HEK293T (cell line): ENCODE results near the gene VPS33A.

Experiments used
- CTCF ChIA-PET: fragments of 350-600 bp; formaldehyde crosslinking; extraction: SDS; loops from one replicate; lab custom pipeline; 2021; ENCODE audit warnings: antibody characterized with exemption, inconsistent platforms; lab: Yijun Ruan, JAX
- POLR2A ChIA-PET: fragments of 350-600 bp; formaldehyde crosslinking; extraction: SDS; loops from one replicate; lab custom pipeline; 2020; ENCODE audit warnings: antibody characterized with exemption, inconsistent platforms; lab: Yijun Ruan, JAX
- DNase-seq: peaks from one replicate; pipeline ENCODE4 v3.0.0; 2012; ENCODE audit warnings: mixed read lengths; ENCODE audit errors: extremely low spot score
- ARNT ChIP-seq: fragments of 450-650 bp; IDR thresholded peaks from 2 replicates; pipeline ENCODE4 v1.6.1; 2017; ENCODE audit warnings: mild to moderate bottlenecking
- BHLHE40 ChIP-seq: fragments of 450-650 bp; IDR thresholded peaks from 2 replicates; pipeline ENCODE4 v1.6.1; 2016; ENCODE audit warnings: mild to moderate bottlenecking, moderate library complexity, borderline replicate concordance
- CTBP1 ChIP-seq: fragments of 450-650 bp; IDR thresholded peaks from 2 replicates; pipeline ENCODE4 v1.6.1; 2016; ENCODE audit warnings: borderline replicate concordance
- ELF4 ChIP-seq: fragments of 450-650 bp; IDR thresholded peaks from 2 replicates; pipeline ENCODE4 v1.6.1; 2017; ENCODE audit warnings: antibody characterized with exemption
- FOXA1 ChIP-seq: fragments of 450-650 bp; IDR thresholded peaks from 2 replicates; pipeline ENCODE4 v1.6.1; 2016; ENCODE audit warnings: mild to moderate bottlenecking
- FOXK2 ChIP-seq: fragments of 450-650 bp; IDR thresholded peaks from 2 replicates; pipeline ENCODE4 v1.6.1; 2016; ENCODE audit warnings: mild to moderate bottlenecking
- FOXM1 ChIP-seq: fragments of 450-650 bp; IDR thresholded peaks from 2 replicates; pipeline ENCODE4 v1.6.1; 2017; ENCODE audit warnings: mild to moderate bottlenecking, borderline replicate concordance
- HDGF ChIP-seq: fragments of 450-650 bp; IDR thresholded peaks from 2 replicates; pipeline ENCODE4 v1.6.1; 2017; ENCODE audit warnings: antibody characterized with exemption, borderline replicate concordance
- L3MBTL2 ChIP-seq: fragments of 450-650 bp; conservative IDR thresholded peaks from 2 replicates; pipeline ENCODE4 v1.6.1; 2016; ENCODE audit warnings: mild to moderate bottlenecking
- LEF1 ChIP-seq: fragments of 450-650 bp; IDR thresholded peaks from 2 replicates; pipeline ENCODE4 v1.6.1; 2017; ENCODE audit warnings: mild to moderate bottlenecking, borderline replicate concordance
- NFRKB ChIP-seq: fragments of 450-650 bp; IDR thresholded peaks from 2 replicates; pipeline ENCODE4 v1.6.1; 2016; ENCODE audit warnings: mild to moderate bottlenecking, moderate library complexity
- PKNOX1 ChIP-seq: fragments of 450-650 bp; IDR thresholded peaks from 2 replicates; pipeline ENCODE4 v1.6.1; 2016
- SP1 ChIP-seq: fragments of 450-650 bp; IDR thresholded peaks from 2 replicates; pipeline ENCODE4 v1.6.1; 2017
- SUZ12 ChIP-seq: fragments of 450-650 bp; IDR thresholded peaks from 2 replicates; pipeline ENCODE4 v1.6.1; 2016; ENCODE audit warnings: mild to moderate bottlenecking
- TARDBP ChIP-seq: fragments of 450-650 bp; IDR thresholded peaks from 2 replicates; pipeline ENCODE4 v1.6.1; 2016
- ZNF384 ChIP-seq: fragments of 450-650 bp; IDR thresholded peaks from 2 replicates; pipeline ENCODE4 v1.6.1; 2016

Gene VPS33A

DNA sequence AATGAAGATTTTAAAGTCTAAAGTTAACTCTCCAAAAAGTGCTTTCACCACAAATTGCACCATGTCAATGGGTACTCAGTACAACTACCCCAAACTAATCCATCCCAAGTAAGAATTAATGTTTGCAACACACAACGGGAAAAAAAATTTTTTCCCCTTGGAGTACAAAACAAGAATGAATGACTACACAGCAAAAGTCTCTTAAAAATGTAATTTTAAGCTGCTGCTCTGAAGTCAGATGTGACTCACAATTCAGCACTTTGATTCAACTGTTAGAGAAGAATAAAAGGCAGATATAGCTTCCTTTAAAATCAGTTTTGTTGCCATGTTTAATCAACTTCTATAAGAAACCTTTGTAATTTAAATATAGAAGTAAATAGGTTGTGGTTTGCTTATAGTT, 42.5 kb upstream of the VPS33A start:
- ChIA-PET CTCF (no interaction called here), POLR2A (no interaction called here)
- no peak for DNase-seq
- TF ChIP-seq LEF1 (no peak), L3MBTL2 (no peak), BHLHE40 (no peak), ELF4 (no peak), FOXM1 (no peak), ARNT (no peak), HDGF (no peak), CTBP1 (no peak), TARDBP (no peak), NFRKB (no peak), FOXK2 (no peak), SUZ12 (no peak), ZNF384 (no peak), PKNOX1 (no peak), FOXA1 (no peak), SP1 (no peak)

- CTCF ChIA-PET: interaction anchor here (0.6 to 0.9 kb wide), 2 partner anchors 15 to 49 kb away, joined by 3 to 4 read pairs; no protein-coding TSS in a partner anchor
- POLR2A ChIA-PET: no interaction called here
- no peak for DNase-seq
- no peak for TF ChIP-seq NFRKB
These were observed 40.1 kb upstream of the VPS33A start for GRCh38 chr12:122306407-122306806.

- DNase-seq: no peak
- no peak for TF ChIP-seq TARDBP
- no peak for TF ChIP-seq L3MBTL2
- no peak for TF ChIP-seq FOXA1
- no peak for TF ChIP-seq ARNT
- no peak for TF ChIP-seq ELF4
- TF ChIP-seq FOXM1: no peak
- TF ChIP-seq CTBP1: no peak
- TF ChIP-seq SUZ12: no peak
- no peak for TF ChIP-seq ZNF384
- ChIA-PET POLR2A (no interaction called here), CTCF (interaction anchor here (0.6 kb wide), 1 partner anchor 320 kb away, joined by 3 read pairs; no protein-coding TSS in a partner anchor)
These were observed 38.6 kb upstream of the VPS33A start for GRCh38 chr12:122304924-122305323.

GRCh38 chr12:122303068-122303467, 36.8 kb upstream of the VPS33A start:
- ChIA-PET CTCF (no interaction called here), POLR2A (no interaction called here)
- no peak for DNase-seq
- TF ChIP-seq SUZ12 (no peak), LEF1 (no peak), TARDBP (no peak), BHLHE40 (no peak), L3MBTL2 (no peak), ZNF384 (no peak), PKNOX1 (no peak)

DNA sequence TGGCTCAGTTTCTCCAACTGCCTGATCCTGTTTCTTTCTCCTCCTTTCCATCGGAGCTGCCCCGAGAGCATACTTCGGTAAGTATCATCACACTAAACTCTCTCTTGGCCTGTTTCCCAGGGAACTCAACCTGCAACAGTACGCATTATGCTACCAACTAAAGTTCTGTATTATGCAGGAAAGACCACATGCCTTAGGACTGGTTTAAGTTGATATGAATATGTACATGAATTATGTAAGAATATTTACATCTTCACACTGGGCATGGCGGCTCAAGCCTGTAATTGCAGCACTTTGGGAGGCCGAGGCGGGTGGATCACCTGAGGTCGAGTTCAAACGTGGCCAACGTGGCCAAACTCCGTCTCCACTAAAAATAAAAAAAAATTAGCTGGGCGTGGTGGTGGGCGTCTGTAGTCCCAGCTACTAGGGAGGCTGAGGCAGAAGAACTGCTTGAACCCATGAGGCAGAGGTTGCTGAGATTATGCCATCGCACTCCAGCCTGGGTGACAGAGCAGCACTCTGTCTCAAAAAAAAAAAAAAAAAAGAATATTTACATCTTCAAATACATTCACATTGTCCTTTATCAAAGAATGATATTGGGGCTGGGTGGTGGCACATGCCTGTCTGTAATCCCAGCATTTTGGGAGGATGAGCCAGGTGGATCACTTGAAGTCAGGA, 31.9 kb upstream of the VPS33A start:
- POLR2A ChIA-PET: no interaction called here
- no peak for TF ChIP-seq ZNF384
- TF ChIP-seq FOXM1: no peak
- no peak for TF ChIP-seq BHLHE40
- TF ChIP-seq FOXK2: no peak
- no peak for TF ChIP-seq SUZ12
- no peak for TF ChIP-seq ARNT
- TF ChIP-seq SP1: no peak
- TF ChIP-seq TARDBP: no peak
- no peak for TF ChIP-seq PKNOX1
- TF ChIP-seq NFRKB: no peak
- TF ChIP-seq LEF1: no peak
- no peak for TF ChIP-seq HDGF
- no peak for TF ChIP-seq FOXA1
- TF ChIP-seq L3MBTL2: no peak
- TF ChIP-seq ELF4: no peak
- TF ChIP-seq CTBP1: no peak
- no peak for DNase-seq
- CTCF ChIA-PET: no interaction called here

DNA sequence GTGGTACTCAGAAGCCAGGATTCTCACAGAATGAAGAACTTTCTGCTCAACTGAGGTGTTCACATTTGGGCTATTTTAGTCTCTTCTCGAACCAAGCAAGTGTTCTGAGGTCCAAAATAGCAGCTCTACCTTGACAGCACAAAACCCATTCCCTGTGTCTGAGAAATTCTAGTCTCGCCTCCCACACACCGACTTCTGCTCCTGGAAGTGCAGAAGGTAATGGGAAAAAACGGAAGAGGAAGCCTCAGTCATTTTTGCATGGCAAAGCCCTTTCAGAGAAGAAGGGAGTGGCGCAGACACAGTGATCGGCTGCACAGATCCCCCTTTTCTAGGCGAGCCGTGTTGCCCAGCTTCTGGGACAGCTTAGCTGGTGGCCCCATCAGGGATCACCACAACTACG, 31.2 kb upstream of the VPS33A start:
- ChIA-PET CTCF (no interaction called here), POLR2A (no interaction called here)
- DNase-seq: no peak
- TF ChIP-seq ELF4 (no peak), L3MBTL2 (no peak), NFRKB (no peak), FOXA1 (no peak), BHLHE40 (no peak), SUZ12 (no peak), FOXM1 (no peak), SP1 (no peak), ZNF384 (no peak), ARNT (no peak), LEF1 (no peak), TARDBP (no peak), CTBP1 (no peak), PKNOX1 (no peak), FOXK2 (no peak), HDGF (no peak)
